ENCODE data around the gene NPTXR. TPM values are rescaled to one million over a fixed set of nuclear protein-coding genes. Genes with fewer than 3 reads are reported as not detected.

Gene NPTXR
- total and polyA plus RNA-seq, 3 donors from 2014 or later = 3.9 to 14.1 (median 12.6) TPM

DNA sequence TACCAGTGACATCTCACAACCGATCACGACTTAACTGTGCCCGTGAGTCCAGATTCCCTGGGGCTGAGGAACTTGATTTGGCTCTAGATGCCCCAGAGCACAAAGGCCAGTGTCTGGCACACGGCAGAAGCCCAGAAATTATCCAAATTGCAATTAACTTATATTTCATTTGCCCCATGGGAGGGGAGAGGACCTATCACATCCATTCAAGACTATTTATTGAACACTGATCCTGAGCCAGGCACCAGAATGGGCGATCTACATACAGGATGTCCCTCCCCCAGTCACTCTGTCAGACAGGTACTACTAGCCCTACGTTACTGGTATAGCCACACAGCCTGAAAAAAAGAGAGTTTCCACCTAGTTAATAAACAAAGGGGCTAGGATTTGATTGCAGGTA lies 55.0 kb downstream of the NPTXR start:
- Histone ChIP-seq H3K4me1 (peaks cover 47% of the 10 kb centered on the region), H3K36me3 (ENCODE audit: low read depth, missing control alignments) (no peaks in the 10 kb centered on the region), H3K4me3 (no peak overlapping the region), H3K27ac (peak overlapping the region; percentile 32 to 81), H3K9me3 (no peaks in the 10 kb centered on the region), H3K27me3 (no peaks in the 10 kb centered on the region)
- intact Hi-C loops (cut with DNase I; ENCODE audit: low total_unique reads) = no loop called here
- DNase-seq = no peak
- WGBS, 2 donors = 35 to 57% methylated on average over 6 of the region's 6 CpGs
- no peak for TF ChIP-seq POLR2A (IDR thresholded peaks at IDR 0.05)
- TF ChIP-seq, protein P1, sequence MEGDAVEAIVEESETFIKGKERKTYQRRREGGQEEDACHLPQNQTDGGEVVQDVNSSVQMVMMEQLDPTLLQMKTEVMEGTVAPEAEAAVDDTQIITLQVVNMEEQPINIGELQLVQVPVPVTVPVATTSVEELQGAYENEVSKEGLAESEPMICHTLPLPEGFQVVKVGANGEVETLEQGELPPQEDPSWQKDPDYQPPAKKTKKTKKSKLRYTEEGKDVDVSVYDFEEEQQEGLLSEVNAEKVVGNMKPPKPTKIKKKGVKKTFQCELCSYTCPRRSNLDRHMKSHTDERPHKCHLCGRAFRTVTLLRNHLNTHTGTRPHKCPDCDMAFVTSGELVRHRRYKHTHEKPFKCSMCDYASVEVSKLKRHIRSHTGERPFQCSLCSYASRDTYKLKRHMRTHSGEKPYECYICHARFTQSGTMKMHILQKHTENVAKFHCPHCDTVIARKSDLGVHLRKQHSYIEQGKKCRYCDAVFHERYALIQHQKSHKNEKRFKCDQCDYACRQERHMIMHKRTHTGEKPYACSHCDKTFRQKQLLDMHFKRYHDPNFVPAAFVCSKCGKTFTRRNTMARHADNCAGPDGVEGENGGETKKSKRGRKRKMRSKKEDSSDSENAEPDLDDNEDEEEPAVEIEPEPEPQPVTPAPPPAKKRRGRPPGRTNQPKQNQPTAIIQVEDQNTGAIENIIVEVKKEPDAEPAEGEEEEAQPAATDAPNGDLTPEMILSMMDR (IDR thresholded peaks at IDR 0.05) = no peak

DNA sequence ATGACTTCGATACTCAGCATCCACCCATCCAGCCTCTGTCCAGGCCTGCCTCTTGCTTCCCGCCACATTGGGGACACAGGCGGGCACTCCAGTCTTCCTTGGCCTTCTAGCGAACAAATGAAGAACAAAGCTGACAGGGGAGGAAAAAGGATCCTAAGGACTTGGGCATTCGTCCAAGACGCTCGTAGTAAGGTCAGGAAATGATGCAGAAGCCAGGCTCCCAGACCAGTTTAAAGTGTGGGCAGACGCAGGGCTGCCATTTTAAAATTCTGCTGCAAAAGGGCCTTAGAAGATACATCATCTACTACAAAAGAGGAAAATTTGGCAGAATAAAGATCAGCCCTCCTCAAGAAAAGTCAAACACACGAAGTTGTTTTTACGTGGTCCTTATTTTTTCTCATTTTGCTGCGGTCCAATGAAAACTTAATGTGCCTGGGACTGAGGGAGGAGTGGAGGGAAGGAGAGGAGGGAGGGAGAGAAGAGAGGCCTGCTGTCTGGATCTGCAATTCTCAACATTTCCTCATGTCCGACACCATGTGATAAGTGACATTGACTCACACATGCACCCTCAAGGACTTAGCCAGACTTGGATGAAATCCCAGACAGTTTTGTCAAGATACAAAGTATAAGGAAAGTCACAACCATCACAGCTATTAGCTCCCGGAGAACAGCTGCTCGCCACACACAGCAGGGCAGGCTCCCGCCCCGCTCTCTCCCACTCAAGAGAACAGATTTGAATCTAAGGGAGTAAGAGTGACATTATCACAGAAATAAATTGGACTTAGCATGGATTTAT lies 55.6 kb downstream of the NPTXR start:
- peak; percentile 89 for DNase-seq
- intact Hi-C loops (cut with DNase I; ENCODE audit: low total_unique reads) = no loop called here
- Histone ChIP-seq H3K27me3 (no peaks in the 10 kb centered on the region), H3K4me3 (no peak overlapping the region), H3K36me3 (ENCODE audit: low read depth, missing control alignments) (no peaks in the 10 kb centered on the region), H3K4me1 (peaks cover 46% of the 10 kb centered on the region), H3K9me3 (no peaks in the 10 kb centered on the region), H3K27ac (peak overlapping the region; percentile 47 to 81)
- WGBS, 2 donors = 33 to 49% methylated on average over 16 of the region's 16 CpGs
- TF ChIP-seq POLR2A (IDR thresholded peaks at IDR 0.05) = no peak
- TF ChIP-seq, protein P1 (IDR thresholded peaks at IDR 0.05) = no peak

DNA sequence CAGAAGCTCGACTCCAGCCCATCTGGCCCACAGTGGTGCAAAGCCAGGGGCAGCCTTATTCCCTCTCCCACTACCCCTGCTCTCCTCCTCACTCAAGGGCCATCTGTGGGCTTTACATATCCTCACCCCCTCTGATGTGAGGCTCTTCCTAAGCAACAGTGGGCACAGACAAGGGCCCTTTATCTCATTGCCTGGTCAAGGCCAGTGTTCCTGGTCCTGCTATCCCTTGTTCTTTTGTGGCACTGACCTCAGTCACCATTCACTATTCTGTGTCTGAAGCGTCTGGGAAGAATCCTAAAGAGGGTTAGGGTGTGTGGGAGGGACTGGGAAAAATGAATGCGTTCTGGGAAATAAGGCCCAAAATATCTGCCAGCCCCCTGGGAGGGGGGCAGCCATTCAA lies 57.2 kb downstream of the NPTXR start:
- peak; percentile 56 for DNase-seq
- H3K4me1 ChIP-seq = peaks cover 39% of the 10 kb centered on the region
- TF ChIP-seq, protein P1 (IDR thresholded peaks at IDR 0.05) = peak in 1 of 3 experiments; percentile 4
- TF ChIP-seq POLR2A (IDR thresholded peaks at IDR 0.05) = no peak

DNA sequence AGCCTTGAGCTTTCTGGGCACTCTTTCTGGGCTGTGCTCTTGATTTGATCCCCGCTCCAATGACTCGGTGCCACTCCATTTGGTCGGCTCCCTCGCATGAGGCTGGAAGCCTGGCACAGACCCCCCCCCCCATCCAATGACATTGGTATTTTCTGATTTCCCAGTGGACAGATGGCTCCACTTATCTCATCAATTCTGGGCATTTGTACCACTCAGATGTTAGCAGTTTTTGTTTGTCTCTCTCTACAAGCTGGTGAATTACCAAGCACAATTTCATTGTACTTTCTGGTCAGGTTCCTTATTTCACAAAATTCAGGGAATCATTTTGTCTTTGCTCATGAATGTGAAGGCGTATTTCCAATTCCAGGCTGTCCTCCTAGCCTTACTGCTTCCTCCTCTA lies 59.0 kb downstream of the NPTXR start:
- WGBS, 2 donors = 76 to 98% methylated on average over 5 of the region's 5 CpGs
- H3K4me1 ChIP-seq = peaks cover 39% of the 10 kb centered on the region

More for the DNA sequence above, 57.2 kb downstream of the NPTXR start:
- no peaks in the 10 kb centered on the region for H3K9me3 ChIP-seq
- no peak overlapping the region for H3K4me3 ChIP-seq
- peak overlapping the region; percentile 52 to 77 for H3K27ac ChIP-seq
- H3K27me3 ChIP-seq = no peaks in the 10 kb centered on the region
- 39 to 56% methylated on average over 3 of the region's 3 CpGs for WGBS, 2 donors
- no peaks in the 10 kb centered on the region for H3K36me3 ChIP-seq (ENCODE audit: low read depth, missing control alignments)
- intact Hi-C loops (cut with DNase I; ENCODE audit: low total_unique reads) = no loop called here

More for the DNA sequence above, 59.0 kb downstream of the NPTXR start:
- Histone ChIP-seq H3K4me3 (no peak overlapping the region), H3K27me3 (no peaks in the 10 kb centered on the region), H3K9me3 (no peaks in the 10 kb centered on the region), H3K27ac (peak overlapping the region in 1 of 2 donors; percentile 77), H3K36me3 (ENCODE audit: low read depth, missing control alignments) (no peaks in the 10 kb centered on the region)
- DNase-seq = no peak
- intact Hi-C loops (cut with DNase I; ENCODE audit: low total_unique reads) = no loop called here
- no peak for TF ChIP-seq POLR2A (IDR thresholded peaks at IDR 0.05)
- TF ChIP-seq, protein P1 (IDR thresholded peaks at IDR 0.05) = no peak
